Gastroesophageal sphincter (tissue), 4 donors: Measurements from ENCODE around the gene FRMD3. TPM values are rescaled to one million over a fixed set of nuclear protein-coding genes. Genes with fewer than 3 reads are reported as not detected.

Source experiments
- ATAC-seq: fragments of 150-250 bp; one replicate; pipeline ENCODE4 v1.9.1; 2016; ENCODE audit warnings: mild to moderate bottlenecking, moderate library complexity
- H3K27ac ChIP-seq, 4 donors: fragments of 200-600 bp; sonication (generic) in 3 of 4; 1 replicate in 3 of 4; 2 replicates in 1 of 4; pipeline ENCODE4 v1.5.1; 2016 to 2019
- H3K27me3 ChIP-seq: fragments of 200-600 bp; sonication (generic); one replicate; pipeline ENCODE4 v1.5.1; 2019
- H3K36me3 ChIP-seq, 2 donors: fragments of 200-600 bp; sonication (generic); one replicate each; pipeline ENCODE4 v1.5.1; 2019; ENCODE audit warnings: control low read depth in 1 of 2
- H3K4me1 ChIP-seq, 3 donors: fragments of 200-600 bp; sonication (generic); 1 replicate in 2 of 3; 2 replicates in 1 of 3; pipeline ENCODE4 v1.5.1; 2016 to 2019; ENCODE audit warnings: control low read depth in 2 of 3
- H3K4me3 ChIP-seq, 2 donors: fragments of 200-600 bp; sonication (generic); one replicate each; pipeline ENCODE4 v1.5.1; 2019; ENCODE audit warnings: mild to moderate bottlenecking in 1 of 2, moderate library complexity in 1 of 2
- H3K9me3 ChIP-seq, 3 donors: fragments of 200-600 bp; sonication (generic); one replicate each; pipeline ENCODE4 v1.5.1; 2017 to 2019; ENCODE audit warnings: control low read depth in 2 of 3
- CTCF ChIP-seq, 4 experiments: fragments of 200-600 bp in 2 of 4; fragments of 450-650 bp in 2 of 4; sonication (generic) in 1 of 4; IDR thresholded peaks; one replicate each; pipeline ENCODE4 v1.5.1; 2017 to 2019; ENCODE audit warnings: antibody characterized with exemption in 4 of 4, mild to moderate bottlenecking in 2 of 4, moderate library complexity in 2 of 4
- EP300 ChIP-seq: sonication (generic); formaldehyde crosslinking; IDR thresholded peaks from one replicate; pipeline ENCODE4 v1.6.1; 2017; ENCODE audit warnings: antibody characterized with exemption, mild to moderate bottlenecking
- POLR2A ChIP-seq, 2 donors: fragments of 450-650 bp; IDR thresholded peaks; one replicate each; pipeline ENCODE4 v1.6.1; 2017; ENCODE audit warnings: antibody characterized with exemption in 2 of 2, mild to moderate bottlenecking in 2 of 2, moderate library complexity in 1 of 2
- POLR2AphosphoS5 ChIP-seq: sonication (generic); formaldehyde crosslinking; IDR thresholded peaks from one replicate; pipeline ENCODE4 v1.6.1; 2017; ENCODE audit warnings: antibody characterized with exemption
- WGBS, 2 donors: methylation state at CpG; one replicate each; pipeline ENCODE4 v1.1.5; 2018; ENCODE audit warnings: low coverage in 1 of 2; 5-methylcytosine and 5-hydroxymethylcytosine counted together
- total RNA-seq, 4 donors: library from RNA; depleted of rRNA; stranded (reverse); fragments of >200 nt; gene quantifications; one replicate each; pipeline ENCODE4 v1.1.0, GENCODE V29; 2016

FRMD3 gene
- total RNA-seq, 4 donors from 2014 or later, result 6.8 to 15.1 (median 11.3) TPM

- no peaks in the 10 kb centered on the region for H3K9me3 ChIP-seq
- no peak for ATAC-seq
These were observed 113.4 kb downstream of the FRMD3 start for GRCh38 chr9:83424831-83425230.

GRCh38 chr9:83423815-83424707 lies 114.1 kb downstream of the FRMD3 start:
- peaks cover 0 to 22% (median 4%) of the 10 kb centered on the region in 3 donors for H3K4me1 ChIP-seq
- ATAC-seq, result no peak
- no peaks in the 10 kb centered on the region for H3K36me3 ChIP-seq
- TF ChIP-seq CTCF (IDR thresholded peaks at IDR 0.05) (no peak), POLR2A (IDR thresholded peaks at IDR 0.05) (no peak)
- H3K9me3 ChIP-seq, result no peaks in the 10 kb centered on the region
- no peak overlapping the region for H3K4me3 ChIP-seq
- 63 to 69% methylated on average over 7 to 12 of the region's 14 CpGs for WGBS, 2 donors
- H3K27ac ChIP-seq, result no peak overlapping the region
- no peaks in the 10 kb centered on the region for H3K27me3 ChIP-seq

More at GRCh38 chr9:83424831-83425230, 113.4 kb downstream of the FRMD3 start:
- H3K4me1 ChIP-seq, result peaks cover 0 to 22% (median 4%) of the 10 kb centered on the region in 3 donors
- WGBS, 2 donors, result 79 to 88% methylated on average over 2 of the region's 2 CpGs
- no peak overlapping the region for H3K27ac ChIP-seq
- no peaks in the 10 kb centered on the region for H3K36me3 ChIP-seq
- no peak for TF ChIP-seq POLR2A (IDR thresholded peaks at IDR 0.05)
- TF ChIP-seq EP300, result no peak
- no peak for TF ChIP-seq POLR2AphosphoS5
- TF ChIP-seq CTCF (IDR thresholded peaks at IDR 0.05), result no peak
- H3K27me3 ChIP-seq, result no peaks in the 10 kb centered on the region
- no peak overlapping the region for H3K4me3 ChIP-seq

- peak; percentile 47 for ATAC-seq
These were observed 115.7 kb downstream of the FRMD3 start for GRCh38 chr9:83422527-83422926.

GRCh38 chr9:83420486-83420885 lies 117.7 kb downstream of the FRMD3 start:
- no peak overlapping the region for H3K27ac ChIP-seq
- no peak for ATAC-seq
- WGBS, 2 donors, result 80% methylated on average over 3 of the region's 3 CpGs; no CpG with 5 or more reads in 1 of the 2 donors
- no peaks in the 10 kb centered on the region for H3K27me3 ChIP-seq
- peaks cover 0 to 8% (median 0%) of the 10 kb centered on the region in 3 donors for H3K4me1 ChIP-seq
- H3K9me3 ChIP-seq, result no peaks in the 10 kb centered on the region
- no peak for TF ChIP-seq POLR2AphosphoS5
- no peak for TF ChIP-seq POLR2A (IDR thresholded peaks at IDR 0.05)
- no peak for TF ChIP-seq EP300
- TF ChIP-seq CTCF (IDR thresholded peaks at IDR 0.05), result no peak
- no peak overlapping the region for H3K4me3 ChIP-seq
- H3K36me3 ChIP-seq, result no peaks in the 10 kb centered on the region

More at GRCh38 chr9:83422527-83422926, 115.7 kb downstream of the FRMD3 start:
- Histone ChIP-seq H3K9me3 (no peaks in the 10 kb centered on the region), H3K4me3 (no peak overlapping the region), H3K27me3 (no peaks in the 10 kb centered on the region), H3K27ac (no peak overlapping the region), H3K4me1 (peaks cover 0 to 22% (median 4%) of the 10 kb centered on the region in 3 donors), H3K36me3 (no peaks in the 10 kb centered on the region)
- no peak for TF ChIP-seq POLR2A (IDR thresholded peaks at IDR 0.05)
- peak; percentile 56 for TF ChIP-seq POLR2AphosphoS5
- 27 to 36% methylated on average over 3 of the region's 3 CpGs for WGBS, 2 donors

GRCh38 chr9:83419961-83420360 lies 118.2 kb downstream of the FRMD3 start:
- 42 to 62% methylated on average over 2 to 4 of the region's 4 CpGs for WGBS, 2 donors
- peaks cover 0 to 8% (median 0%) of the 10 kb centered on the region in 3 donors for H3K4me1 ChIP-seq
- no peak overlapping the region for H3K27ac ChIP-seq
- H3K4me3 ChIP-seq, result no peak overlapping the region
- no peaks in the 10 kb centered on the region for H3K9me3 ChIP-seq
- TF ChIP-seq POLR2AphosphoS5 (no peak), CTCF (IDR thresholded peaks at IDR 0.05) (no peak), EP300 (no peak), POLR2A (IDR thresholded peaks at IDR 0.05) (no peak)
- no peak for ATAC-seq
- no peaks in the 10 kb centered on the region for H3K36me3 ChIP-seq
- H3K27me3 ChIP-seq, result no peaks in the 10 kb centered on the region
